Ishikawa (cell line): Measurements from ENCODE around the gene LYSMD4.
A peak's percentile ranks its signal among the peaks of the same experiment; 100 is the strongest.

Experiments used
- CEBPB ChIP-seq: IDR thresholded peaks from 2 replicates; pipeline ENCODE4 v1.6.1; 2012
- CREB1 ChIP-seq: IDR thresholded peaks from 2 replicates; pipeline ENCODE4 v1.6.1; 2012; ENCODE audit warnings: low read depth
- EGR1 ChIP-seq: IDR thresholded peaks from 2 replicates; pipeline ENCODE4 v1.6.1; 2012
- EP300 ChIP-seq: IDR thresholded peaks from 2 replicates; pipeline ENCODE4 v1.6.1; 2012; ENCODE audit warnings: borderline replicate concordance
- FOXM1 ChIP-seq: IDR thresholded peaks from 2 replicates; pipeline ENCODE4 v1.6.1; 2012; ENCODE audit warnings: low read depth, borderline replicate concordance
- MAX ChIP-seq: IDR thresholded peaks from 2 replicates; pipeline ENCODE4 v1.6.1; 2012
- RAD21 ChIP-seq: IDR thresholded peaks from 2 replicates; pipeline ENCODE4 v1.6.1; 2012; ENCODE audit warnings: low read depth
- REST ChIP-seq: IDR thresholded peaks from 2 replicates; pipeline ENCODE4 v1.6.1; 2012; ENCODE audit warnings: low read depth, mild to moderate bottlenecking
- TAF1 ChIP-seq: IDR thresholded peaks from 2 replicates; pipeline ENCODE4 v1.6.1; 2012; ENCODE audit warnings: low read depth, mild to moderate bottlenecking
- TCF12 ChIP-seq: IDR thresholded peaks from 2 replicates; pipeline ENCODE4 v1.6.1; 2012; ENCODE audit warnings: low read depth
- TEAD4 ChIP-seq: IDR thresholded peaks from 2 replicates; pipeline ENCODE4 v1.6.1; 2012
- USF1 ChIP-seq: IDR thresholded peaks from 2 replicates; pipeline ENCODE4 v1.6.1; 2012
- YY1 ChIP-seq: IDR thresholded peaks from 2 replicates; pipeline ENCODE4 v1.6.1; 2012; ENCODE audit warnings: low read depth
- ZBTB7A ChIP-seq: IDR thresholded peaks from 2 replicates; pipeline ENCODE4 v1.6.1; 2012; ENCODE audit warnings: low read depth

The LYSMD4 gene

GRCh38 chr15:99707473-99708270, 25.6 kb downstream of the LYSMD4 start:
- TF ChIP-seq TAF1 (no peak), ZBTB7A (no peak), CREB1 (no peak), USF1 (no peak), MAX (no peak), CEBPB (no peak), FOXM1 (no peak), EP300 (no peak), TEAD4 (no peak), REST (no peak)

GRCh38 chr15:99706557-99707303, 26.5 kb downstream of the LYSMD4 start:
- TF ChIP-seq EP300 (no peak), EGR1 (no peak), FOXM1 (no peak), YY1 (no peak), REST (no peak), CEBPB (no peak)

GRCh38 chr15:99704444-99704838, 28.8 kb downstream of the LYSMD4 start:
- TF ChIP-seq RAD21: peak; percentile 80
- TF ChIP-seq ZBTB7A: no peak

GRCh38 chr15:99703603-99704443, 29.4 kb downstream of the LYSMD4 start:
- TF ChIP-seq MAX (no peak), CEBPB (peak; percentile 52; the same call in 1 of the 2 replicates), RAD21 (no peak)

GRCh38 chr15:99702895-99703602, 30.2 kb downstream of the LYSMD4 start:
- TF ChIP-seq TAF1 (no peak), EP300 (no peak), REST (no peak), ZBTB7A (no peak), MAX (no peak), RAD21 (no peak), TCF12 (no peak), EGR1 (no peak), TEAD4 (no peak), USF1 (no peak)
